ENCODE data around the gene EPHA4. TPM values are rescaled to one million over a fixed set of nuclear protein-coding genes. Genes with fewer than 3 reads are reported as not detected.
A peak's percentile ranks its signal among the peaks of the same experiment; 100 is the strongest.

Gene EPHA4
- polyA plus RNA-seq, 1 of the 3 experiments (the other 2 are of a cell fraction) = 0.90 TPM

DNA sequence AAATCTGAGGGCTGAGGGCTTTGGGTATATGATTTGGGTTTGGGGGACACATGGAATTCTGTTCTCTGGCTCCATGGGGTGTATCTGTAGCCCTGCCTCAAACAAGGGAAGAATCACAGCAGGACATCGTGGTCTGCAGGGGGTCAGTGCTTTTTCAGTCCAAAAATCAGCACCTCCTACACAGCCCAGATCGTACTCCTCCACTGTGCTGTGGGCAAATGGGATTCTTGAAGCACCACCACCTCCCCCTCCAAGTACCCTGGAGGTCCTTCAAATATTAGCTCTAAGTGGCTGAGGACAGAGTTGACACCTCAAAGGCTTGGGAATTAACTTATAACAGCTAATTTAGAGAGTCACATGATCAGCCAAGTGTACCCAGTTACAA, 41.5 kb downstream of the EPHA4 start (continued):
- no peak for TF ChIP-seq YY1 (IDR thresholded peaks at IDR 0.05; ENCODE audit: low read depth)
- no peak for TF ChIP-seq SIN3A (IDR thresholded peaks at IDR 0.05; ENCODE audit: borderline replicate concordance, low read depth, low read length)

DNA sequence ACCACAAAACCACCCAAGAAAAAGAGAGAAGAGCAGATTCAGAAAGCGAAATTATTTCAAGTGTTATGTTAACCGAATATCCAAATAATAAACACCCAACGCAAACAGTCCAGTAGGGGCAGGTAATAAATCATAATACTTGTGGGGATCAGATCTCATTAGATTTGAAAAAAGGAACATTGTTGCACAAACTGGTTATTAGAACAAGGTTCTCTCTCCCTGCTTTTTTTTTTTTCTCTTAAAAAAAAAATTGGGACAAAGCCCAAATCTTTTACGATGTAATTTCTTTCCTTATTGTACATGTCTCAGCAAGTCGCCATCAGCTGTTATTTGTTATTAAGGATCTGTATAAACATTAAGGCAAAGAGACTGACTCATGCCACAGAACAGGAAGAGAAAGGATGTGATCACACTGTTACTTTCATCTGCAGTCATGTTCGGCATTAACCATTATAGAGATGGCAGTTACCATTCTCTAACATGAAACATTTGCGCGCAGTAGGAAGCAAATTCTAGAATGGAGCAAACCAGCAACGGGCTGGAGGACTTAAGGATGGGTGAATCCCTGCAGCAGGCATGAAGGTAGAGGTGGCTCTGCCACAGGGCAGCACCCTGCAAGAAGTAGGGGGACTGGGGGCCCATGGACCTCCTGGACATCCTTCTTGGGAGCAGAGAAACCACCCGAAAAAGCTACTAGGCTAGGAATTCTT, 42.0 kb downstream of the EPHA4 start:
- Histone ChIP-seq H3K27ac (ENCODE audit: low read depth in 2 of 2, low read length in 1 of 2) (no peak overlapping the region), H3K27me3 (ENCODE audit: insufficient read depth) (no peaks in the 10 kb centered on the region), H3K4me3 (ENCODE audit: low read depth in 2 of 2, low read length in 1 of 2) (no peak overlapping the region), H3K9me2 (no peaks in the 10 kb centered on the region), H3F3A (replicated peaks; ENCODE audit: insufficient read depth) (no peaks in the 10 kb centered on the region), H4K20me1 (ENCODE audit: insufficient read depth) (no peaks in the 10 kb centered on the region), H3K36me3 (replicated peaks in 1 of 2; ENCODE audit: control insufficient read depth in 1 of 2, insufficient read depth in 2 of 2, low read length in 1 of 2) (no peaks in the 10 kb centered on the region), H2AFZ (ENCODE audit: low read depth) (0 out of 2 replicates have a peak overlapping the region, but pooled peaks have one; percentile 41), H3K9me3 (no peaks in the 10 kb centered on the region), H3K4me1 (ENCODE audit: control insufficient read depth in 1 of 2, insufficient read depth in 2 of 2, low read depth in 1 of 2, low read length in 1 of 2) (no peaks in the 10 kb centered on the region), H3K4me2 (0 out of 2 replicates have a peak overlapping the region, but pooled peaks have one; percentile 15), H3K9ac (no peak overlapping the region), H3K79me2 (ENCODE audit: insufficient read depth) (no peaks in the 10 kb centered on the region)
- ChIA-PET POLR2A (no interaction called here), CTCF (no interaction called here)
- 36% methylated on average over 10 of the region's 10 CpGs for WGBS (ENCODE audit: low lambda C conversion rate)
- no peak for DNase-seq
- TF ChIP-seq TCF12 (IDR thresholded peaks at IDR 0.05) (no peak), GATA2 (CRISPR knock-in tag; IDR thresholded peaks at IDR 0.05) (no peak), MEF2A (IDR thresholded peaks at IDR 0.05; ENCODE audit: borderline replicate concordance, low read depth) (no peak), GABPA (IDR thresholded peaks at IDR 0.05; ENCODE audit: low read depth) (no peak), RCOR1 (IDR thresholded peaks at IDR 0.05; ENCODE audit: low read length) (no peak), FOXM1 (IDR thresholded peaks at IDR 0.05; ENCODE audit: low read depth) (no peak), POLR2AphosphoS5 (IDR thresholded peaks at IDR 0.05; ENCODE audit: low read depth, low read length) (no peak), TAF1 (IDR thresholded peaks at IDR 0.05; ENCODE audit: borderline replicate concordance, low read depth, low read length) (no peak)
- TF ChIP-seq, protein P1, sequence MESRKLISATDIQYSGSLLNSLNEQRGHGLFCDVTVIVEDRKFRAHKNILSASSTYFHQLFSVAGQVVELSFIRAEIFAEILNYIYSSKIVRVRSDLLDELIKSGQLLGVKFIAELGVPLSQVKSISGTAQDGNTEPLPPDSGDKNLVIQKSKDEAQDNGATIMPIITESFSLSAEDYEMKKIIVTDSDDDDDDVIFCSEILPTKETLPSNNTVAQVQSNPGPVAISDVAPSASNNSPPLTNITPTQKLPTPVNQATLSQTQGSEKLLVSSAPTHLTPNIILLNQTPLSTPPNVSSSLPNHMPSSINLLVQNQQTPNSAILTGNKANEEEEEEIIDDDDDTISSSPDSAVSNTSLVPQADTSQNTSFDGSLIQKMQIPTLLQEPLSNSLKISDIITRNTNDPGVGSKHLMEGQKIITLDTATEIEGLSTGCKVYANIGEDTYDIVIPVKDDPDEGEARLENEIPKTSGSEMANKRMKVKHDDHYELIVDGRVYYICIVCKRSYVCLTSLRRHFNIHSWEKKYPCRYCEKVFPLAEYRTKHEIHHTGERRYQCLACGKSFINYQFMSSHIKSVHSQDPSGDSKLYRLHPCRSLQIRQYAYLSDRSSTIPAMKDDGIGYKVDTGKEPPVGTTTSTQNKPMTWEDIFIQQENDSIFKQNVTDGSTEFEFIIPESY (IDR thresholded peaks at IDR 0.05; ENCODE audit: borderline replicate concordance, low read depth) = no peak
- TF ChIP-seq, protein P2, sequence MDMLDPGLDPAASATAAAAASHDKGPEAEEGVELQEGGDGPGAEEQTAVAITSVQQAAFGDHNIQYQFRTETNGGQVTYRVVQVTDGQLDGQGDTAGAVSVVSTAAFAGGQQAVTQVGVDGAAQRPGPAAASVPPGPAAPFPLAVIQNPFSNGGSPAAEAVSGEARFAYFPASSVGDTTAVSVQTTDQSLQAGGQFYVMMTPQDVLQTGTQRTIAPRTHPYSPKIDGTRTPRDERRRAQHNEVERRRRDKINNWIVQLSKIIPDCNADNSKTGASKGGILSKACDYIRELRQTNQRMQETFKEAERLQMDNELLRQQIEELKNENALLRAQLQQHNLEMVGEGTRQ (IDR thresholded peaks at IDR 0.05; ENCODE audit: borderline replicate concordance, low read depth, low read length) = no peak
